Body of pancreas (tissue), 4 donors: ENCODE data around the gene ASCC1.

ENCODE experiments used
- CTCF ChIP-seq, 7 experiments: fragments of 450-650 bp in 4 of 7; fragments of 200-600 bp in 3 of 7; sonication (generic) in 3 of 7; IDR thresholded peaks; one replicate each; pipeline ENCODE4 v1.5.1; 2016 to 2019; ENCODE audit warnings: antibody characterized with exemption in 7 of 7
- POLR2A ChIP-seq, 3 donors: fragments of 450-650 bp; IDR thresholded peaks; one replicate each; pipeline ENCODE4 v1.6.1; 2016; ENCODE audit warnings: antibody characterized with exemption in 3 of 3, mild to moderate bottlenecking in 2 of 3

GRCh38 chr10:72049472-72049871 is 166.6 kb downstream of the ASCC1 start:
- TF ChIP-seq POLR2A (IDR thresholded peaks at IDR 0.05) (no peak), CTCF (IDR thresholded peaks at IDR 0.05) (no peak)
